B cell (primary cell): ENCODE measurements around the gene LZTS2. TPM values are rescaled to one million over a fixed set of nuclear protein-coding genes. Genes with fewer than 3 reads are reported as not detected.
A peak's percentile ranks its signal among the peaks of the same experiment; 100 is the strongest.

Source experiments
- ATAC-seq: fragments of 200-7000 bp; cut with Tn5 transposase; one replicate; pipeline ENCODE4 v1.10.0; 2021; ENCODE audit warnings: low read depth, mild to moderate bottlenecking, moderate number of reproducible peaks, moderate library complexity
- CTCF ChIA-PET: fragments of 350-600 bp; sonication (Branson Sonifier 250); formaldehyde crosslinking; loops from one replicate; lab custom pipeline; 2021; ENCODE audit warnings: antibody characterized with exemption, inconsistent platforms; lab: Charles Lee
- POLR2A ChIA-PET: fragments of 350-600 bp; sonication (Branson Sonifier 250); formaldehyde crosslinking; loops from one replicate; lab custom pipeline; 2021; ENCODE audit warnings: antibody characterized with exemption; lab: Charles Lee
- DNase-seq: peaks from one replicate; pipeline ENCODE4 v3.0.0; 2013
- H2AFZ ChIP-seq: 2 replicates; pipeline ENCODE4 v1.6.1; 2012; ENCODE audit warnings: mild to moderate bottlenecking, low read depth, low read length; ENCODE audit not compliant: insufficient read depth, poor library complexity, severe bottlenecking
- H3K27ac ChIP-seq, 2 donors: 1 replicate in 1 of 2; 2 replicates in 1 of 2; pipeline ENCODE4 v1.5.1; 2012 to 2013; ENCODE audit warnings: low read length in 2 of 2, mild to moderate bottlenecking in 2 of 2, moderate library complexity in 1 of 2
- H3K27me3 ChIP-seq, 4 experiments: fragments of 200-600 bp in 1 of 4; sonication (generic) in 1 of 4; replicated peaks in 1 of 4; 1 replicate in 2 of 4; 2 replicates in 2 of 4; pipeline versions ENCODE4 v1.6.1 to v1.7.0; 2013 to 2016; ENCODE audit warnings: low read length in 3 of 4, mild to moderate bottlenecking in 2 of 4, mixed read lengths in 1 of 4, moderate library complexity in 1 of 4; ENCODE audit not compliant: insufficient read depth in 4 of 4, control insufficient read depth in 3 of 4; ENCODE audit errors: control extremely low read depth in 1 of 4
- H3K36me3 ChIP-seq, 2 experiments: replicated peaks in 1 of 2; 1 replicate in 1 of 2; 2 replicates in 1 of 2; pipeline versions ENCODE4 v1.6.1 to v1.7.1; 2013; ENCODE audit warnings: low read length in 1 of 2; ENCODE audit not compliant: insufficient read depth in 2 of 2, control insufficient read depth in 1 of 2; ENCODE audit errors: control extremely low read depth in 1 of 2, extremely low read depth in 1 of 2
- H3K4me1 ChIP-seq, 2 donors: fragments of 200-600 bp in 1 of 2; sonication (generic) in 1 of 2; 1 replicate in 1 of 2; 2 replicates in 1 of 2; pipeline versions ENCODE4 v1.5.1 to v1.6.1; 2013 to 2017; ENCODE audit warnings: low read length in 2 of 2; ENCODE audit not compliant: control insufficient read depth in 2 of 2, insufficient read depth in 2 of 2
- H3K4me2 ChIP-seq: replicated peaks from 2 replicates; pipeline ENCODE3; 2012; ENCODE audit warnings: mild to moderate bottlenecking, low read depth, low read length; ENCODE audit not compliant: poor library complexity, severe bottlenecking
- H3K4me3 ChIP-seq, 5 experiments: fragments of 200-600 bp in 1 of 5; sonication (generic) in 1 of 5; 1 replicate in 3 of 5; 2 replicates in 2 of 5; pipeline versions ENCODE4 v1.5.1 to v1.7.0; 2011 to 2016; ENCODE audit warnings: low read length in 4 of 5, mild to moderate bottlenecking in 4 of 5, low read depth in 2 of 5, control low read depth in 1 of 5, moderate library complexity in 1 of 5; ENCODE audit not compliant: insufficient read depth in 1 of 5; ENCODE audit errors: control extremely low read depth in 1 of 5, extremely low read depth in 1 of 5
- H3K79me2 ChIP-seq: fragments of 200-600 bp; sonication (generic); one replicate; pipeline ENCODE4 v1.6.0; 2016; ENCODE audit warnings: low read length; ENCODE audit not compliant: control insufficient read depth, insufficient read depth
- H3K9ac ChIP-seq: fragments of 200-600 bp; sonication (generic); 2 replicates; pipeline ENCODE4 v1.6.1; 2017; ENCODE audit warnings: mild to moderate bottlenecking, low read length, moderate library complexity
- H3K9me3 ChIP-seq, 3 donors: one replicate each; pipeline versions ENCODE4 v1.6.1 to v1.7.1; 2013; ENCODE audit warnings: low read length in 2 of 3; ENCODE audit not compliant: control insufficient read depth in 2 of 3, insufficient read depth in 1 of 3; ENCODE audit errors: control extremely low read depth in 1 of 3
- H4K20me1 ChIP-seq: 2 replicates; pipeline ENCODE4 v1.6.0; 2012; ENCODE audit warnings: mild to moderate bottlenecking, low read length; ENCODE audit not compliant: insufficient read depth, control insufficient read depth, poor library complexity, severe bottlenecking
- H3K27ac Mint-ChIP-seq: one replicate; pipeline ENCODE4 v1.8.0; 2021; ENCODE audit warnings: mixed read lengths
- H3K27me3 Mint-ChIP-seq: one replicate; pipeline ENCODE4 v1.8.0; 2021; ENCODE audit warnings: mixed read lengths
- H3K4me1 Mint-ChIP-seq: one replicate; pipeline ENCODE4 v1.8.0; 2021; ENCODE audit warnings: mixed read lengths
- H3K4me3 Mint-ChIP-seq: one replicate; pipeline ENCODE4 v1.8.0; 2021; ENCODE audit warnings: mixed read lengths
- H3K9me3 Mint-ChIP-seq: one replicate; pipeline ENCODE4 v1.8.0; 2022; ENCODE audit warnings: mixed read lengths; ENCODE audit not compliant: insufficient read depth
- CTCF ChIP-seq: fragments of 200-600 bp; IDR thresholded peaks from one replicate; pipeline ENCODE4 v1.8.0; 2022; ENCODE audit warnings: antibody characterized with exemption, mild to moderate bottlenecking
- EZH2 ChIP-seq: IDR thresholded peaks from 2 replicates; pipeline ENCODE4 v1.6.1; 2012; ENCODE audit warnings: borderline replicate concordance, low read depth, mild to moderate bottlenecking, moderate library complexity, low read length; ENCODE audit not compliant: insufficient read depth, poor library complexity, severe bottlenecking
- WGBS: methylation state at CpG from one replicate; pipeline ENCODE4 v1.1.5; 2013; ENCODE audit warnings: missing lambda C conversion rate; ENCODE audit not compliant: insufficient coverage; 5-methylcytosine and 5-hydroxymethylcytosine counted together
- intact Hi-C: fragments of 100-400 bp; cut with micrococcal nuclease; formaldehyde crosslinking; loops from one replicate; pipeline ENCODE4 v1.10.0; 2022
- polyA plus RNA-seq: library from polyadenylated mRNA; depleted of rRNA; stranded (reverse); fragments of >200 nt; gene quantifications from 2 replicates; pipeline ENCODE4 v1.2.3, GENCODE V29; 2012
- total RNA-seq, 2 donors: library from RNA; stranded (reverse); fragments of 120-200 nt in 1 of 2; gene quantifications; 1 replicate in 1 of 2; 2 replicates in 1 of 2; pipeline versions ENCODE4 v1.2.3 to v1.2.4, GENCODE V29; 2013 to 2022

LZTS2 gene
- total and polyA plus RNA-seq, 2 donors (not counting 1 experiment from before 2014, with no cell fraction given) = 23.2 to 36.9 TPM

GRCh38 chr10:100969187-100970075, 30.2 kb upstream of the LZTS2 start, which contains the start of gene SEMA4G:
SEMA4G (plus strand) TSS chr10:100969504; CDS start chr10:100972913, 3,409 bp downstream.
- H3K4me3 Mint-ChIP-seq = peak within 1 kb of the TSS; percentile 63
- no peak for TF ChIP-seq EZH2
- TF ChIP-seq CTCF = peak; percentile 78
- intact Hi-C loops = loop anchor here (2.0 kb wide), 1 partner anchor 17 kb away; the partner anchor contains the start of genes MRPL43 and TWNK
- H3K4me1 Mint-ChIP-seq = peaks cover 16% of the 10 kb centered on the region
- no peak within 1 kb of the TSS for H3K27ac ChIP-seq
- 2% methylated on average over 46 of the region's 70 CpGs for WGBS
- POLR2A ChIA-PET = interaction anchor here (0.6 kb wide), 1 partner anchor 43 kb away, joined by 3 read pairs; no protein-coding TSS in a partner anchor
- peak within 1 kb of the TSS; percentile 96 for H3K4me2 ChIP-seq
- CTCF ChIA-PET = interaction anchor here (0.7 to 5.4 kb wide), 10 partner anchors 11 to 49 kb away, joined by 3 to 25 read pairs (median 3); partner anchors contain the start of genes LZTS2, MRPL43 and TWNK
- H3K9ac ChIP-seq = peak within 1 kb of the TSS; percentile 67
- H3K9me3 Mint-ChIP-seq = no peaks in the 10 kb centered on the region
- no peak within 1 kb of the TSS for H3K27ac Mint-ChIP-seq
- H3K79me2 ChIP-seq = no peaks in the 10 kb centered on the region
- H3K4me3 ChIP-seq = peak within 1 kb of the TSS in 4 of 5 experiments; percentile 43 to 67 (median 56)
- peak; percentile 84 for ATAC-seq
- peak within 1 kb of the TSS; percentile 84 for H2AFZ ChIP-seq
- no peaks in the 10 kb centered on the region for H4K20me1 ChIP-seq
- peaks cover 13 to 17% of the 10 kb centered on the region in 2 donors for H3K4me1 ChIP-seq
- no peaks in the 10 kb centered on the region for H3K27me3 Mint-ChIP-seq
- H3K27me3 ChIP-seq = no peaks in the 10 kb centered on the region
- H3K36me3 ChIP-seq = peaks cover 0 to 11% of the 10 kb centered on the region in 2 experiments
- DNase-seq = peak; percentile 74
- no peaks in the 10 kb centered on the region for H3K9me3 ChIP-seq
